ENCODE measurements around the gene GLE1.

GLE1 gene, protein sequence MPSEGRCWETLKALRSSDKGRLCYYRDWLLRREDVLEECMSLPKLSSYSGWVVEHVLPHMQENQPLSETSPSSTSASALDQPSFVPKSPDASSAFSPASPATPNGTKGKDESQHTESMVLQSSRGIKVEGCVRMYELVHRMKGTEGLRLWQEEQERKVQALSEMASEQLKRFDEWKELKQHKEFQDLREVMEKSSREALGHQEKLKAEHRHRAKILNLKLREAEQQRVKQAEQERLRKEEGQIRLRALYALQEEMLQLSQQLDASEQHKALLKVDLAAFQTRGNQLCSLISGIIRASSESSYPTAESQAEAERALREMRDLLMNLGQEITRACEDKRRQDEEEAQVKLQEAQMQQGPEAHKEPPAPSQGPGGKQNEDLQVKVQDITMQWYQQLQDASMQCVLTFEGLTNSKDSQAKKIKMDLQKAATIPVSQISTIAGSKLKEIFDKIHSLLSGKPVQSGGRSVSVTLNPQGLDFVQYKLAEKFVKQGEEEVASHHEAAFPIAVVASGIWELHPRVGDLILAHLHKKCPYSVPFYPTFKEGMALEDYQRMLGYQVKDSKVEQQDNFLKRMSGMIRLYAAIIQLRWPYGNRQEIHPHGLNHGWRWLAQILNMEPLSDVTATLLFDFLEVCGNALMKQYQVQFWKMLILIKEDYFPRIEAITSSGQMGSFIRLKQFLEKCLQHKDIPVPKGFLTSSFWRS

DNA sequence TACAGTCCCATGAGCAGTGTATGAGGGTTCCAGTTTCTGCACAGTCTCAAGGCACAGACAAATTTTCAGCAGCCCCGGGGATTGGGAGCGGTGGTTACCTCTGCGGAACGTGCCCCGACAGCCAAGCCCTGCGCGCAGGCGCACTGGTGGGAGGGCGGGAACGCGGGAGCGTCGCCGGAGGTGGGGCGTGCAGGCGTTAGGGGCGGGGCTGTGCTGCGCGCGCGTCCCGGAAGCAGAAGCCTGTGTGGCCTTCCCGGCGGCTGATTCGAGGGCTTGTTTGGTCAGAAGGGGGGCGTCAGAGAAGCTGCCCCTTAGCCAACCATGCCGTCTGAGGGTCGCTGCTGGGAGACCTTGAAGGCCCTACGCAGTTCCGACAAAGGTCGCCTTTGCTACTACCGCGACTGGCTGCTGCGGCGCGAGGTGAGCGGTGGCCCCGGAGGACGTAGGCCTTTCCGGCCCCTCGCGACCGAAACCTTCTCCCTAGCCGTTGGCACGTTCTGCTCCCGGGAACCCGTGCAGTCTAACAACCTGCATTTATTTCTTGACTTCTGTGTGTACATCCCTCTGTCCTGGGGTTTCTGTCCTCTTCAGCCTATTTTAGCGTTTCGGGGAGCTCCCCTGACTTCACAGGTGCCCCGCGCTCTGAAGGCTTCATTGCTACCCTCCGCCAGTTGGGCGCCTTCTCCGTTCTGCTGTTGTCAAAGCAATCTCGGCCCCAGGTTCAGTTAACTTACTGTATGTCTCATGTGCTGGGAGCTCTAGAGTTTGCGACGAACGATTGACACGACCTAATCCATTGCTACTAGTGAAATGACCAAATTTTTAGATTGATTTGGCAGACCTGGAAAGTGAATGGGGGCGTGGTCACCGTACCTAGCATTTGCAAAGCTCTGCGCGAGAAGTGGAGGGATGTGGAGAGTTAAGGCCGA is at the start of gene GLE1:
Gene GLE1, plus strand, starts transcription at position 235 of the 929 bp plus-strand sequence. Its CDS starts 87 bp downstream, at position 322.
- peak; percentile 91 to 98 (median 94) for DNase-seq

- no peak for DNase-seq
Measured at GRCh38 chr9:128454991-128455390, 49.5 kb upstream of the GLE1 start.

DNA sequence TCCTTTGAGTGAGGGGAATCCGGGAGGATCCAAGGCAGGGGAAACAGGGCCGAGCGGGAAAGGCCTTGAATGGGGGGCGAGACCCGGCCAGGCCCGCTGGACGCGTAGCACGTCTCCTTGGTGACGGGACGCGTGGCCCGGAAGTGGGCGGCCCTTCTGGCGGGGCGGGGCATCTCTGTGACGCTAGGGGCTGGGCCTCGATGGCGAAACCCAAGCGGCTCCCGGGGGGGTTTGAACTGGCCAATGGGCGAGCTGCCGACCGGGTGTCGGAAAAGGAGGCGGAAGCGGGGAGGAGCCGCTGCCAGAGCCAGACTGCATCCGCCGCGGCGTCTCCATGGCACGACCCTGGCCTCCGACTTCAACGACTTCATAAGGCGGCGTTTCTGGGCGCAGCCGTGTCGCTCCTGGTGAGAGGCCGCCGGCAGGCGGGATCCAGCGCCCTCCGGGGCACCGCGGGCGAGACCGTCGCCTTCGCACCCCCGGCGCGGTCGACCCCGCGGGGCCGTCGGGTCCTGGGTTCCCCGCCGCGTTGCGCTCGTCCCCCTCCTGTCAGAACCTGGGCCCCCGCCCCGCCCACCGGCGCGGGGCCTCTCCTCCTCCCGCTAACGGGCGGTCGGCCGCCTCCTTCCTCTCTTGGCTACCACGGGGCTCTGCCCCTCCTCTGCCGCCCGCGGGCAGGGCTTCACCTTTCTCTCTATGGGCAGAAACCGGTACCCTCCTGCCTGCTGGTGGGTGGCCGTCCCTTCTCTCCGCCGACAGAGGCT is 48.5 kb upstream of the GLE1 start, which contains the start of gene ODF2:
Gene ODF2, plus strand, starts transcription at position 158 of the 764 bp plus-strand sequence. Its CDS starts 86 bp downstream, at position 244.
- peak; percentile 90 to 98 (median 96) for DNase-seq

GRCh38 chr9:128456613-128457061 is 47.9 kb upstream of the GLE1 start:
- DNase-seq: peak in 3 of 4 experiments; percentile 17 to 57 (median 40)

DNA sequence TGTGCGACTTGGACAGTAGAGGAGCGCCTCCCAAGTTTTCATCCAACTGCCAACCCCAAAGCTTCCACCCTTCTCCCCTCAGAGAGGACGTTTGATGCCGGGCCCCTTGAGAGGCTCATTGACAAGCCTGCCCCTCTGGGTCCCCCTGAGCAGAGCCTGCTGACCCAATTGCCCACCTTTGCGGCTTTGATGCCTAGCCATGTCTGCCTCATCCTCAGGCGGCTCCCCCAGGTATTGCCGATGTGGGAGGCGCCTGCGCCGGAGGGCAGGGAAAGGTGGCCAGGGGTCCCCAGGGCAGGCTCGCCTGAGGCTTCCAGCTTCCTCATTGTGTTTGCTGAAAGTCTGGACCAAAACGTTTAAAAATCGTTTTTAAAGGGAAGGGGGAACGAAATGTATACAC is 47.3 kb upstream of the GLE1 start:
- no peak for DNase-seq

GRCh38 chr9:128459011-128459410 is 45.5 kb upstream of the GLE1 start:
- DNase-seq: no peak

GRCh38 chr9:128469070-128469469 is 35.4 kb upstream of the GLE1 start:
- no peak for DNase-seq

DNA sequence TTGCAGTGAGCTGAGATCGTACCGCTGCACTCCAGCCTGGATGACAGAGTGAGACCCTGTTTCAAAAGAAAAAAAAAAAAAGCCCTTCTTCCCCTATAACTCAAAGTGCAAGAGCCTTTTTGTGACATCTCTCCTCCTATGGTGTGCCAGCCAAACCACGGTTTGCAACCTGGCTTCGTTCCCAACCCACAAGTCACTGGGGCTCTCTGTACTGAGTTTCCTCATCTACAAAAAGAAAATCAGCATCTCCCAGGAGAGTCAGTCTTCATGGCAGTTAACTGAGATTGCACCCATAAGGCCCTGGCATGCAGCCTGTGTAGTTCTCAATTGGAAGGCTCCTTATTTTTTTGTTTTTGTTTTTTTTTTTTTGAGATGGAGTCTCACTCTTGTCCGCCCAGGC is 34.0 kb upstream of the GLE1 start:
- no peak for DNase-seq

- no peak for DNase-seq
Measured at GRCh38 chr9:128473104-128473503, 31.4 kb upstream of the GLE1 start.

- no peak for DNase-seq
Measured at GRCh38 chr9:128475867-128476266, 28.7 kb upstream of the GLE1 start.

- DNase-seq: no peak
Measured at GRCh38 chr9:128479262-128479661, 25.3 kb upstream of the GLE1 start.

- no peak for DNase-seq
Measured at GRCh38 chr9:128481561-128481960, 23.0 kb upstream of the GLE1 start.

GRCh38 chr9:128482186-128482585 is 22.3 kb upstream of the GLE1 start:
- DNase-seq: no peak

- no peak for DNase-seq
Measured at GRCh38 chr9:128484686-128485413, 19.7 kb upstream of the GLE1 start.

- DNase-seq: no peak
Measured at GRCh38 chr9:128485414-128485855, 19.1 kb upstream of the GLE1 start.

DNA sequence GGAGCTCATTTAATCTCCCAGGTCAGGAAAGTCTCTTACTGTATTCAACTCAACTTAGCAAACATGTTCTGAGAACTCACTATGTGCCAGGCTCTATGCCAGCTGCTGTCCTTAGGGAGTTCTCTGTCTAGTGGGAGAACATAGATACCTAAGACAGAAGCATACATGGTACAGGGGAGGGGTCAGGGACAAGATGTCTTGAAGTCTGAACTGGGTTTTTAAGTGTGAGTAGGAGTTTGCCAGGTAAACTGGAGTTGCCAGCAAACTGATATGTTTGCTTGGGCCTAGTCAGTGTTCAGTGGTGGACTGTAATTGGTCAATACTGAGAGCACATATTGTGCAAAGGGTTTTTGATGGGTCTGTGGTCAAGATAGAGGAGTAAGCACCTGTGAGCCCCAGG is 18.3 kb upstream of the GLE1 start:
- no peak for DNase-seq

- no peak for DNase-seq
Measured at GRCh38 chr9:128493424-128493823, 11.1 kb upstream of the GLE1 start.

- peak in 1 of 4 experiments; percentile 26 for DNase-seq
Measured at GRCh38 chr9:128494108-128494745, 10.3 kb upstream of the GLE1 start.

DNA sequence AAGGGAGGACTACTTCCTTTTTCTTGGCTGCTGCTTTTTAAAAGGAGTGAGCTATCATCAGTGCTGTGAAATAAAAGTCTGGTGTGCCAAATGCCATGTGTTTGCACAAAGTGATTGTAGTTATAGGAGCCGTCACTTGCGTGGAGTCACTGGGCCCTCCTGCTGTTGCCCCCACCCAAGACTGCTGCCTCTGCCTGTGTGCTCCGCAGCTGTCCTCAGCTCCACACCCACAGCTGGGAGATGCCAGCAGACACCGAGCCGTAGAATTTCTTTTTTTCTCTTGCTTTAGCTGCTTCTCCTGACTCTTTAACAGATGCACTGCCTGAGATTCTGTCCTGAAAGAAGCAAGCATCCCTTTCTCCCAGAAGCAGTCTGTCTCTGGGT is 9.8 kb upstream of the GLE1 start:
- DNase-seq: no peak

- no peak for DNase-seq
Measured at GRCh38 chr9:128495296-128495695, 9.2 kb upstream of the GLE1 start.

All from activated naive CD4-positive, alpha-beta T cell (primary cell).